GM12873 (cell line): ENCODE results near the gene CAND2.

Experiments used
- TF ChIP-seq, protein P1 (sequence below): IDR thresholded peaks from 2 replicates; pipeline ENCODE4 v1.5.1; 2012; ENCODE audit warnings: low read depth, mild to moderate bottlenecking, moderate library complexity, low read length, control low read depth; ENCODE audit not compliant: insufficient read depth; ENCODE audit errors: missing control alignments

CAND2 gene

GRCh38 chr3:12816521-12817342 is 20.3 kb downstream of the CAND2 start:
- TF ChIP-seq, protein P1, sequence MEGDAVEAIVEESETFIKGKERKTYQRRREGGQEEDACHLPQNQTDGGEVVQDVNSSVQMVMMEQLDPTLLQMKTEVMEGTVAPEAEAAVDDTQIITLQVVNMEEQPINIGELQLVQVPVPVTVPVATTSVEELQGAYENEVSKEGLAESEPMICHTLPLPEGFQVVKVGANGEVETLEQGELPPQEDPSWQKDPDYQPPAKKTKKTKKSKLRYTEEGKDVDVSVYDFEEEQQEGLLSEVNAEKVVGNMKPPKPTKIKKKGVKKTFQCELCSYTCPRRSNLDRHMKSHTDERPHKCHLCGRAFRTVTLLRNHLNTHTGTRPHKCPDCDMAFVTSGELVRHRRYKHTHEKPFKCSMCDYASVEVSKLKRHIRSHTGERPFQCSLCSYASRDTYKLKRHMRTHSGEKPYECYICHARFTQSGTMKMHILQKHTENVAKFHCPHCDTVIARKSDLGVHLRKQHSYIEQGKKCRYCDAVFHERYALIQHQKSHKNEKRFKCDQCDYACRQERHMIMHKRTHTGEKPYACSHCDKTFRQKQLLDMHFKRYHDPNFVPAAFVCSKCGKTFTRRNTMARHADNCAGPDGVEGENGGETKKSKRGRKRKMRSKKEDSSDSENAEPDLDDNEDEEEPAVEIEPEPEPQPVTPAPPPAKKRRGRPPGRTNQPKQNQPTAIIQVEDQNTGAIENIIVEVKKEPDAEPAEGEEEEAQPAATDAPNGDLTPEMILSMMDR = no peak

DNA sequence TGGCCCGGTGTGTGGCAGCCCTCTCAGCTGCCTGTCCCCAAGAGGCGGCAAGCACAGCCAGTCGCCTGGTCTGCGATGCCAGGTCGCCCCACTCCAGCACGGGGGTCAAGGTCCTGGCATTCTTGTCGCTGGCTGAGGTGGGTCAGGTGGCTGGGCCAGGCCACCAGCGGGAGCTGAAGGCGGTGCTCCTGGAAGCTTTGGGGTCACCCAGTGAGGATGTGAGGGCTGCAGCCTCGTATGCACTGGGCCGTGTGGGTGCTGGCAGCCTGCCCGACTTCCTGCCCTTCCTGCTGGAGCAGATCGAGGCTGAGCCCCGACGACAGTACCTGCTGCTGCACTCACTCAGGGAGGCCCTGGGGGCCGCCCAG is 20.8 kb downstream of the CAND2 start:
- TF ChIP-seq, protein P1 = no peak

DNA sequence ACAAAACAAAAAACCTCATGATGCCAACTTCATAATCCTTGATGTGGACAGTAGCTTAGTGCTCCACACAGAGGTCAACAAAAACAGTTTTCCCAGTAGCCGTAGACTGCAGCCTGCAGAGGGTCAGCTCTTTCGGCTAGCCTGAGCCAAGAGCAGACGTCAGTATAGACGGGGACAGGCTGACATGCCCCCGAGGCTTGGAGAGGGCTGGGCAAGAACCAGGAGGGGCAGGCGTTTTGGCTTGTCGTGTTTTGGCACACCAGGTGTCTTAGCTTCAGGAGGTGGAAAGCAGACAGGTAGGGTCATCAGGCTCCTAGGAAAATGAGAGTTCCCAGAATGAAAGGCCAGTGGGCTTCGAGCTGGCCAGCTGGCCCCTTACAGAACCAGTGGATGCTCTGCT is 21.8 kb downstream of the CAND2 start:
- TF ChIP-seq, protein P1 = no peak

- TF ChIP-seq, protein P1 = no peak
Observed at GRCh38 chr3:12818773-12819172, 22.3 kb downstream of the CAND2 start.

DNA sequence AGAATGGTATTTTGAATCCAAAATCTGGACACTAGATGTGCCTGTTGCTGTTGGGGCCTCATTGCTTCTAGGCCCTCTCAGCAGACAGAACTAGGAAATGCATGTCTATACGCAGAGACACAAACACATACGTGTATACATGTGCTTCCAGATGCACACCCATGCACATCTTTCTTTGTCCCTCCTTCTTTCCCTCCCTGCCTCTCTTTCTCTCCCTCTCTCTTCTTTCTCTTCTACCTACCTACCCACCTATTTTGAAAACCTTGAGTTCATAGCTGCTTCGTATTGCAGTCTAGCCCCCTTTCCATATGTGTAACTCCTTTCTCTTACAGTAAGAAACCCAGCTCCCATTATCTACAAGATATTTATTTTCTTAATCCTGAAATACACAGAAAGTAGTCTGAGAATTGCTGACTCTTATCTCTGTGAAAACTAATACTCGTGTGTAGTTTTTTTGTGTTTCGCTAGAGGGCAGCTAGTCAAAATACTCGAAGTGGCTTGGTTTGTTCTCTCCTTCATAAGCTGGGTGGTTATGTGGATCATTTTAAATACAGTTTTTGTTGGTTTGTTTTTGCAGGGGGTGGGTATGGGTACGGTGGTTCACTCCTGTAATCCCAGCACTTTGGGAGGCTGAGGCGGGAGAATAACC is 26.4 kb downstream of the CAND2 start:
- TF ChIP-seq, protein P1 = peak; percentile 53

- TF ChIP-seq, protein P1 = no peak
Observed at GRCh38 chr3:12824299-12824698, 27.8 kb downstream of the CAND2 start.

DNA sequence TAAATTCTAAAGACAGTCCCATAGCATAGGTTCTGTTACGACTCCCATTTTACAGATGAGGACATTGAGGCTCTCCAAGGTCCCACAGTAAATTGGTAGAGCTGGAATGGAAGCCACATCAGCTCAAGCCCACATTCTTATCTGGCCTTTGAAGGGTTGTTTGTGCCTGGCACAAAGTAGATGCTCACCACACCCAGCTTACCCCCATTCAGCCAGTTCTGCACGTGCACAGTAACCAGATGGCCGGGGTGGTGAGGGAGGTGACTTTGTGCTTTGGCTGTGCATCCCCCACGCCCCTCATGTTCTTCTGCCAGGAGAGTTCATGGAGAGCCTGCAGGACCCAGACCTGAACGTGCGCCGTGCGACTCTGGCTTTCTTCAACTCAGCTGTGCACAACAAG is 28.7 kb downstream of the CAND2 start:
- TF ChIP-seq, protein P1 = no peak
